Tibial artery (tissue), 4 donors: Measurements from ENCODE around the gene MDFIC.
A peak's percentile ranks its signal among the peaks of the same experiment; 100 is the strongest.

ENCODE experiments used
- DNase-seq, 2 donors: peaks; one replicate each; pipeline ENCODE4 v3.0.0-alpha.2; 2019
- H3K27ac ChIP-seq, 2 donors: fragments of 200-600 bp; sonication (generic) in 1 of 2; 1 replicate in 1 of 2; 2 replicates in 1 of 2; pipeline ENCODE4 v1.5.1; 2018 to 2019; ENCODE audit warnings: mild to moderate bottlenecking in 1 of 2
- H3K27me3 ChIP-seq, 2 donors: fragments of 200-600 bp; sonication (generic) in 1 of 2; one replicate each; pipeline versions ENCODE4 v1.5.1 to v1.6.0; 2016 to 2019
- H3K36me3 ChIP-seq, 3 donors: fragments of 200-600 bp; sonication (generic) in 2 of 3; one replicate each; pipeline ENCODE4 v1.5.1; 2016 to 2019; ENCODE audit warnings: mild to moderate bottlenecking in 2 of 3
- H3K4me1 ChIP-seq, 4 donors: fragments of 200-600 bp; sonication (generic) in 2 of 4; 1 replicate in 3 of 4; 2 replicates in 1 of 4; pipeline ENCODE4 v1.5.1; 2016 to 2019
- H3K4me3 ChIP-seq, 2 donors: fragments of 200-600 bp; sonication (generic) in 1 of 2; 1 replicate in 1 of 2; 2 replicates in 1 of 2; pipeline ENCODE4 v1.5.1; 2018 to 2019; ENCODE audit warnings: mild to moderate bottlenecking in 2 of 2
- H3K9me3 ChIP-seq, 3 donors: fragments of 200-600 bp; sonication (generic) in 1 of 3; one replicate each; pipeline ENCODE4 v1.5.1; 2016 to 2019
- CTCF ChIP-seq, 2 experiments: fragments of 200-600 bp in 1 of 2; fragments of 450-650 bp in 1 of 2; IDR thresholded peaks; one replicate each; pipeline ENCODE4 v1.5.1; 2017 to 2019; ENCODE audit warnings: antibody characterized with exemption in 2 of 2, mild to moderate bottlenecking in 1 of 2, moderate library complexity in 1 of 2
- intact Hi-C: fragments of 100-400 bp; cut with DNase I; formaldehyde crosslinking; loops from one replicate; pipeline ENCODE4 v1.15.0; 2023; ENCODE audit warnings: low total_unique reads

The MDFIC gene

GRCh38 chr7:114977277-114977676 lies 55.4 kb downstream of the MDFIC start:
- Histone ChIP-seq H3K36me3 (no peaks in the 10 kb centered on the region), H3K9me3 (no peaks in the 10 kb centered on the region), H3K4me1 (peaks cover 0 to 5% (median 0%) of the 10 kb centered on the region in 4 donors), H3K27ac (no peak overlapping the region), H3K4me3 (no peak overlapping the region), H3K27me3 (no peaks in the 10 kb centered on the region)
- no peak for DNase-seq
- intact Hi-C loops = no loop called here
- TF ChIP-seq CTCF (IDR thresholded peaks at IDR 0.05) = no peak

GRCh38 chr7:114979388-114979787 lies 57.5 kb downstream of the MDFIC start:
- Histone ChIP-seq H3K27me3 (no peaks in the 10 kb centered on the region), H3K36me3 (no peaks in the 10 kb centered on the region), H3K4me1 (peaks cover 0 to 5% (median 0%) of the 10 kb centered on the region in 4 donors), H3K27ac (no peak overlapping the region), H3K9me3 (no peaks in the 10 kb centered on the region), H3K4me3 (no peak overlapping the region)
- intact Hi-C loops = no loop called here
- DNase-seq = peak; percentile 59 to 65
- no peak for TF ChIP-seq CTCF (IDR thresholded peaks at IDR 0.05)

GRCh38 chr7:114979803-114980507 lies 58.1 kb downstream of the MDFIC start:
- Histone ChIP-seq H3K9me3 (no peaks in the 10 kb centered on the region), H3K4me3 (no peak overlapping the region), H3K27me3 (no peaks in the 10 kb centered on the region), H3K27ac (no peak overlapping the region), H3K4me1 (peaks cover 0 to 5% (median 0%) of the 10 kb centered on the region in 4 donors), H3K36me3 (no peaks in the 10 kb centered on the region)
- DNase-seq = no peak
- intact Hi-C loops = no loop called here
- TF ChIP-seq CTCF (IDR thresholded peaks at IDR 0.05) = no peak

- DNase-seq = no peak
- Histone ChIP-seq H3K27me3 (no peaks in the 10 kb centered on the region), H3K9me3 (no peaks in the 10 kb centered on the region), H3K36me3 (no peaks in the 10 kb centered on the region), H3K4me3 (no peak overlapping the region), H3K27ac (no peak overlapping the region), H3K4me1 (peaks cover 0 to 5% (median 0%) of the 10 kb centered on the region in 4 donors)
- intact Hi-C loops = no loop called here
- TF ChIP-seq CTCF (IDR thresholded peaks at IDR 0.05) = no peak
Measured at GRCh38 chr7:114981323-114981722, 59.4 kb downstream of the MDFIC start.

- H3K27ac ChIP-seq = no peak overlapping the region
- no peak for DNase-seq
- H3K27me3 ChIP-seq = no peaks in the 10 kb centered on the region
- no peak for TF ChIP-seq CTCF (IDR thresholded peaks at IDR 0.05)
- H3K36me3 ChIP-seq = no peaks in the 10 kb centered on the region
- H3K4me1 ChIP-seq = peaks cover 0 to 26% (median 1%) of the 10 kb centered on the region in 4 donors
- no peak overlapping the region for H3K4me3 ChIP-seq
- intact Hi-C loops = no loop called here
- no peaks in the 10 kb centered on the region for H3K9me3 ChIP-seq
Measured at GRCh38 chr7:114985116-114985715, 63.3 kb downstream of the MDFIC start.
